SU-DHL-6 (cell line): Measurements from ENCODE around the gene CCDC27.
A peak's percentile ranks its signal among the peaks of the same experiment; 100 is the strongest.

ENCODE experiments used
- CTCF ChIP-seq: fragments of 200-600 bp; sonication (generic); IDR thresholded peaks from one replicate; pipeline ENCODE4 v1.5.1; 2017; ENCODE audit warnings: antibody characterized with exemption, mild to moderate bottlenecking, low read length, moderate library complexity; ENCODE audit not compliant: insufficient read depth, poor library complexity, severe bottlenecking
- EZH2phosphoT487 ChIP-seq: fragments of 200-600 bp; sonication (generic), shearing (Covaris generic); conservative IDR thresholded peaks from 2 replicates; pipeline ENCODE4 v1.6.1; 2018; ENCODE audit warnings: mild to moderate bottlenecking, antibody characterized with exemption, low read length, moderate library complexity, mixed read lengths

GRCh38 chr1:3785456-3786157, 33.4 kb downstream of the CCDC27 start:
- peak; percentile 37 for TF ChIP-seq CTCF
- TF ChIP-seq EZH2phosphoT487: no peak
